Dedifferentiated amniotic fluid mesenchymal stem cell (primary cell): ENCODE measurements around the gene GEN1.
"Not testable (repeated sequence)": the region's sequence is repeated elsewhere in the genome, so short reads cannot be mapped to it uniquely, and the experiment has no call there.

Source experiments
- DNase-seq: peaks from one replicate; pipeline ENCODE4 v3.0.0-alpha.2; 2016; ENCODE audit errors: extremely low spot score

The GEN1 gene

GRCh38 chr2:17823646-17824045, 69.7 kb downstream of the GEN1 start:
- DNase-seq: not testable (repeated sequence)

- no peak for DNase-seq
These were observed 73.4 kb downstream of the GEN1 start for GRCh38 chr2:17827316-17827715.

GRCh38 chr2:17827785-17828184, 73.8 kb downstream of the GEN1 start:
- DNase-seq: no peak

GRCh38 chr2:17830053-17831034, 76.4 kb downstream of the GEN1 start:
- peak; percentile 52 for DNase-seq

- DNase-seq: no peak
These were observed 81.6 kb downstream of the GEN1 start for GRCh38 chr2:17835516-17835915.
